GM19035 (cell line): ENCODE results near the gene VSTM2B.

Source experiments
- ATAC-seq: cut with Tn5 transposase; IDR thresholded peaks from one replicate; pipeline ENCODE4 v1.9.1; 2021; ENCODE audit not compliant: unreplicated experiment

The VSTM2B gene

GRCh38 chr19:29587059-29587458, 61.3 kb downstream of the VSTM2B start:
- ATAC-seq = no peak

- no peak for ATAC-seq
These were observed 61.8 kb downstream of the VSTM2B start for GRCh38 chr19:29587518-29587986.

- ATAC-seq = no peak
These were observed 62.3 kb downstream of the VSTM2B start for GRCh38 chr19:29588095-29588494.

GRCh38 chr19:29590278-29590677, 64.5 kb downstream of the VSTM2B start:
- ATAC-seq = no peak

GRCh38 chr19:29591670-29592069, 65.9 kb downstream of the VSTM2B start:
- no peak for ATAC-seq

- no peak for ATAC-seq
These were observed 68.1 kb downstream of the VSTM2B start for GRCh38 chr19:29593869-29594268.

GRCh38 chr19:29596080-29596727, 70.4 kb downstream of the VSTM2B start:
- ATAC-seq = no peak

- no peak for ATAC-seq
These were observed 71.2 kb downstream of the VSTM2B start for GRCh38 chr19:29596885-29597525.

GRCh38 chr19:29598036-29598435, 72.2 kb downstream of the VSTM2B start:
- ATAC-seq = no peak

- ATAC-seq = no peak
These were observed 72.7 kb downstream of the VSTM2B start for GRCh38 chr19:29598496-29598895.

- ATAC-seq = no peak
These were observed 77.5 kb downstream of the VSTM2B start for GRCh38 chr19:29603308-29603707.

GRCh38 chr19:29605653-29606419, 80.0 kb downstream of the VSTM2B start, which contains the start of gene POP4:
POP4 (plus strand) TSS chr19:29606283; CDS start chr19:29606319, 36 bp downstream.
- ATAC-seq = peak; percentile 74

- ATAC-seq = no peak
These were observed 80.6 kb downstream of the VSTM2B start for GRCh38 chr19:29606420-29606747.

GRCh38 chr19:29609636-29610035, 83.8 kb downstream of the VSTM2B start:
- ATAC-seq = no peak

- no peak for ATAC-seq
These were observed 84.4 kb downstream of the VSTM2B start for GRCh38 chr19:29610213-29610573.

GRCh38 chr19:29610574-29611271, 84.9 kb downstream of the VSTM2B start:
- peak; percentile 64 for ATAC-seq

GRCh38 chr19:29612121-29612520, 86.3 kb downstream of the VSTM2B start:
- ATAC-seq = no peak

GRCh38 chr19:29612801-29613595, 87.2 kb downstream of the VSTM2B start:
- no peak for ATAC-seq

- no peak for ATAC-seq
These were observed 88.3 kb downstream of the VSTM2B start for GRCh38 chr19:29614046-29614445.
